ENCODE data around the gene AKR1C3.

- no peak for TF ChIP-seq CTCF (IDR thresholded peaks at IDR 0.05; ENCODE audit: extremely low read depth in 1 of 2, insufficient read depth in 1 of 2, low read depth in 1 of 2, low read length in 2 of 2)
- TF ChIP-seq EZH2 (IDR thresholded peaks at IDR 0.05; ENCODE audit: borderline replicate concordance, low read depth, low read length, severe bottlenecking): no peak
- no peak for TF ChIP-seq POLR2AphosphoS5 (IDR thresholded peaks at IDR 0.05; ENCODE audit: insufficient read depth, low read depth, low read length)
- TF ChIP-seq POLR2A (IDR thresholded peaks at IDR 0.05; ENCODE audit: low read depth, low read length): no peak
- no peak for TF ChIP-seq MAX (IDR thresholded peaks at IDR 0.05; ENCODE audit: insufficient read depth, insufficient read length)
Observed at GRCh38 chr10:5092375-5092774, 1.8 kb upstream of the AKR1C3 start.
